NCI-H128 (cell line): Measurements from ENCODE around the gene DNAJB4.

Experiments used
- DNase-seq: peaks from one replicate; lab custom pipeline; 2025; ENCODE audit not compliant: unreplicated experiment; lab: John Stamatoyannopoulos, UW

Gene DNAJB4

GRCh38 chr1:78036450-78036849, 31.7 kb downstream of the DNAJB4 start:
- DNase-seq: no peak

GRCh38 chr1:78038071-78038470, 33.3 kb downstream of the DNAJB4 start:
- no peak for DNase-seq

- DNase-seq: no peak
Measured at GRCh38 chr1:78038491-78038939, 33.8 kb downstream of the DNAJB4 start.

- no peak for DNase-seq
Measured at GRCh38 chr1:78040484-78041089, 35.8 kb downstream of the DNAJB4 start.

GRCh38 chr1:78043436-78043835, 38.7 kb downstream of the DNAJB4 start:
- DNase-seq: no peak

GRCh38 chr1:78044796-78045562, 40.2 kb downstream of the DNAJB4 start:
- DNase-seq: no peak

GRCh38 chr1:78045563-78045925, 40.8 kb downstream of the DNAJB4 start:
- DNase-seq: no peak

- DNase-seq: no peak
Measured at GRCh38 chr1:78045926-78046778, 41.4 kb downstream of the DNAJB4 start, which contains the start of gene GIPC2. TSS of gene GIPC2 (plus strand) at chr1:78045966. CDS start at chr1:78046095, 129 bp downstream.

GRCh38 chr1:78047106-78047505, 42.4 kb downstream of the DNAJB4 start:
- DNase-seq: no peak

GRCh38 chr1:78047631-78048030, 42.9 kb downstream of the DNAJB4 start:
- no peak for DNase-seq

- DNase-seq: no peak
Measured at GRCh38 chr1:78048446-78048845, 43.7 kb downstream of the DNAJB4 start.

- no peak for DNase-seq
Measured at GRCh38 chr1:78049396-78049795, 44.7 kb downstream of the DNAJB4 start.

- no peak for DNase-seq
Measured at GRCh38 chr1:78051005-78051404, 46.3 kb downstream of the DNAJB4 start.

GRCh38 chr1:78052685-78053405, 48.1 kb downstream of the DNAJB4 start:
- DNase-seq: no peak

GRCh38 chr1:78053498-78053897, 48.8 kb downstream of the DNAJB4 start:
- no peak for DNase-seq

GRCh38 chr1:78054559-78054958, 49.8 kb downstream of the DNAJB4 start:
- no peak for DNase-seq

- DNase-seq: no peak
Measured at GRCh38 chr1:78054972-78055371, 50.2 kb downstream of the DNAJB4 start.

- DNase-seq: no peak
Measured at GRCh38 chr1:78055565-78056132, 50.9 kb downstream of the DNAJB4 start.

GRCh38 chr1:78058670-78059069, 53.9 kb downstream of the DNAJB4 start:
- no peak for DNase-seq

GRCh38 chr1:78060857-78061563, 56.3 kb downstream of the DNAJB4 start:
- DNase-seq: no peak
